HepG2 (cell line): ENCODE results near the gene GRIN2C. TPM values are rescaled to one million over a fixed set of nuclear protein-coding genes. Genes with fewer than 3 reads are reported as not detected.

Experiments used
- ATAC-seq: fragments of 200-7000 bp; cut with Tn5 transposase; 3 replicates; pipeline ENCODE4 v1.9.1; 2020; ENCODE audit warnings: mild to moderate bottlenecking, moderate library complexity
- BruUV-seq: library from RNA; stranded (reverse); fragments of 400-500 nt; replicated peaks from 2 replicates; lab custom pipeline; 2021; lab: Mats Ljungman, UMichigan
- CTCF ChIA-PET: fragments of 300-600 bp; formaldehyde crosslinking; extraction: SDS; loops from one replicate; lab custom pipeline; 2021; ENCODE audit warnings: low total read pairs, inconsistent platforms, low intra/inter-chr PET ratio; lab: Yijun Ruan, JAX
- POLR2A ChIA-PET: fragments of 350-600 bp; sonication (Branson Sonifier 250); formaldehyde crosslinking; loops from one replicate; lab custom pipeline; 2020; ENCODE audit warnings: antibody characterized with exemption, inconsistent platforms; lab: Yijun Ruan, JAX
- DNase-seq: peaks from one replicate; pipeline ENCODE4 v3.0.0-alpha.2; 2015; ENCODE audit warnings: low spot score
- FAIRE-seq: peaks from 3 replicates; lab custom pipeline; 2011; peaks lifted over from hg19 to GRCh38; lab: Jason Lieb, UNC
- H2AFZ ChIP-seq: one replicate; pipeline ENCODE4 v1.6.1; 2011; ENCODE audit warnings: low read length, inconsistent platforms
- H3K27ac ChIP-seq: fragments of 300-600 bp; 3 replicates; pipeline ENCODE4 v1.8.0; 2011; ENCODE audit warnings: mixed run types, mild to moderate bottlenecking, mixed read lengths, low read length, inconsistent platforms; ENCODE audit not compliant: insufficient read depth; ENCODE audit errors: extremely low read length
- H3K27me3 ChIP-seq, 2 experiments: fragments of 200-600 bp in 1 of 2; 2 replicates in 1 of 2; 3 replicates in 1 of 2; pipeline versions ENCODE4 v1.6.0 to v1.8.0; 2011; ENCODE audit warnings: low read length in 2 of 2, mild to moderate bottlenecking in 2 of 2, moderate library complexity in 2 of 2, inconsistent platforms in 1 of 2; ENCODE audit not compliant: insufficient read depth in 2 of 2, control insufficient read depth in 1 of 2
- H3K36me3 ChIP-seq, 2 experiments: fragments of 200-600 bp in 1 of 2; replicated peaks in 1 of 2; 2 replicates in 1 of 2; 3 replicates in 1 of 2; pipeline versions ENCODE4 v1.5.1 to v1.8.0; 2011; ENCODE audit warnings: low read length in 2 of 2, inconsistent platforms in 1 of 2; ENCODE audit not compliant: insufficient read depth in 2 of 2, control insufficient read depth in 1 of 2
- H3K4me1 ChIP-seq: 2 replicates; pipeline ENCODE4 v1.5.1; 2012; ENCODE audit warnings: low read length, inconsistent platforms; ENCODE audit not compliant: insufficient read depth
- H3K4me2 ChIP-seq: 2 replicates; pipeline ENCODE4 v1.6.0; 2011; ENCODE audit warnings: low read depth, low read length, inconsistent platforms
- H3K4me3 ChIP-seq, 3 experiments: fragments of 200-600 bp in 1 of 3; sonication (generic), shearing (Covaris generic) in 1 of 3; replicated peaks in 1 of 3; 2 replicates each; pipeline ENCODE4 v1.5.1; 2011 to 2016; ENCODE audit warnings: low read length in 3 of 3, inconsistent platforms in 2 of 3, low read depth in 2 of 3, mild to moderate bottlenecking in 2 of 3, control low read depth in 1 of 3, mixed read lengths in 1 of 3; ENCODE audit not compliant: insufficient read depth in 1 of 3
- H3K79me2 ChIP-seq: one replicate; pipeline ENCODE4 v1.6.1; 2011; ENCODE audit warnings: low read length, inconsistent platforms; ENCODE audit not compliant: insufficient read depth
- H3K9ac ChIP-seq: 2 replicates; pipeline ENCODE4 v1.6.0; 2011; ENCODE audit warnings: mild to moderate bottlenecking, low read depth, low read length, inconsistent platforms; ENCODE audit not compliant: insufficient read depth
- H3K9me3 ChIP-seq: 2 replicates; pipeline ENCODE4 v1.5.1; 2012; ENCODE audit warnings: mild to moderate bottlenecking, low read length
- H4K20me1 ChIP-seq: 2 replicates; pipeline ENCODE4 v1.6.0; 2011; ENCODE audit warnings: inconsistent platforms, mild to moderate bottlenecking, low read length, moderate library complexity; ENCODE audit not compliant: insufficient read depth
- ARNT ChIP-seq: fragments of 450-650 bp; IDR thresholded peaks from 2 replicates; pipeline ENCODE4 v1.6.1; 2017
- ZNF883 ChIP-seq: sonication (generic); formaldehyde crosslinking; IDR thresholded peaks from 2 replicates; pipeline ENCODE4 v1.5.1; 2020; ENCODE audit warnings: mild to moderate bottlenecking, missing genetic modification reagents; ENCODE audit errors: not compliant biosample characterization
- WGBS: methylation state at CpG from one replicate; pipeline ENCODE4 v1.1.6; 2017; ENCODE audit warnings: low lambda C conversion rate; 5-methylcytosine and 5-hydroxymethylcytosine counted together
- in situ Hi-C: cut with HindIII; loops from 2 replicates; pipeline ENCODE4 v1.10.0; 2017; ENCODE audit warnings: low pct_unique_long_range_greater_than_20kb; ENCODE audit not compliant: extremely low pct_ligation_motif_present
- intact Hi-C: fragments of 100-400 bp; cut with micrococcal nuclease; formaldehyde crosslinking; loops from one replicate; pipeline ENCODE4 v1.10.0; 2022; ENCODE audit not compliant: unreplicated experiment
- polyA plus RNA-seq, 8 experiments: library from polyadenylated mRNA; depleted of rRNA in 3 of 8; stranded (reverse) in 7 of 8; unstranded in 1 of 8; fragments of >200 nt; fragmentation: Illumina TruSeq in 4 of 8; extraction: Trizol in 4 of 8; gene quantifications; 2 replicates each; pipeline versions ENCODE4 v1.2.1 to v1.2.3, GENCODE V29; 2011 to 2016; ENCODE audit warnings: low read depth in 4 of 8, missing spikeins in 1 of 8, mixed read lengths in 1 of 8; ENCODE audit not compliant: insufficient read depth in 1 of 8
- total RNA-seq, 5 experiments: library from RNA; depleted of rRNA; stranded (reverse); fragments of >200 nt; fragmentation: Illumina TruSeq; extraction: Trizol; gene quantifications; 2 replicates each; pipeline ENCODE4 v1.2.3, GENCODE V29; 2016; ENCODE audit warnings: low read depth in 1 of 5
- TF ChIP-seq, protein P1 (sequence below), 2 experiments: sonication (generic) in 1 of 2; formaldehyde crosslinking in 1 of 2; IDR thresholded peaks; 2 replicates each; pipeline versions ENCODE4 v1.4.0 to v1.6.1; 2016 to 2020; ENCODE audit warnings: borderline replicate concordance in 1 of 2, low read depth in 1 of 2, mild to moderate bottlenecking in 1 of 2, missing genetic modification reagents in 1 of 2

Gene GRIN2C
- total and polyA plus RNA-seq, 2 of the 13 experiments (the other 11 are each of a cell fraction or from before 2014, with no cell fraction given) = 0.03 to 0.11 TPM

DNA sequence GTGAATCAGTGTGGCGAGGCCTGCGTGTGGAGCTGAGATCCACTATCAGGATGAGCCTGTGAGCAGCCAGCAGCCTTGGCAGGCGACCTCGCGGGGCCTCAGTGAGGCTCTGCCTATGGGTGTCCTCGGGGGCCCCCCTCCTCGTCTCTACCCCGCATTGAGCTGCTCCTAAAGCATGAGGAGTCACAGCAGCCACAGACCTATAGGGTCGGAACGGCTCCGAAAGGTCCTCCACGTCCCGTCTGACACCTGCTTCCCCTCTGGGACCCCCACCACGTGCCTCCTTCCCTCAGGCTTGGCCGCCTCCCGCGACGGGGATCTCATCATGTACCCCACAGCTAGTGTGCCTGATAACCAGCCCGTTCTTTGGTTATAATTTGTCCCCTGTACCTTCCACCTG, 28.8 kb downstream of the GRIN2C start:
- in situ Hi-C loops = no loop called here
- DNase-seq (no peak), ATAC-seq (no peak)
- Histone ChIP-seq H3K4me3 (no peak overlapping the region), H3K36me3 (peaks cover 0 to 2% of the 10 kb centered on the region in 2 experiments; a peak in 1 of 5 replicates), H2AFZ (no peak overlapping the region), H4K20me1 (no peaks in the 10 kb centered on the region), H3K27ac (no peak overlapping the region), H3K4me1 (peaks cover 15% of the 10 kb centered on the region)
- POLR2A ChIA-PET = no interaction called here
- TF ChIP-seq ZNF883 (CRISPR knock-in tag) (peak; percentile 12), ARNT (no peak)
- TF ChIP-seq, all 625 proteins: peak for 1
- CTCF ChIA-PET = no interaction called here
- Histone ChIP-seq H3K27me3 (no peaks in the 10 kb centered on the region), H3K9me3 (no peaks in the 10 kb centered on the region), H3K4me2 (no peak overlapping the region), H3K79me2 (no peaks in the 10 kb centered on the region), H3K9ac (no peak overlapping the region)
- no peak for FAIRE-seq
- BruUV-seq = no TSS peak
- intact Hi-C loops = no loop called here
- 94% methylated on average over 19 of the region's 19 CpGs for WGBS

DNA sequence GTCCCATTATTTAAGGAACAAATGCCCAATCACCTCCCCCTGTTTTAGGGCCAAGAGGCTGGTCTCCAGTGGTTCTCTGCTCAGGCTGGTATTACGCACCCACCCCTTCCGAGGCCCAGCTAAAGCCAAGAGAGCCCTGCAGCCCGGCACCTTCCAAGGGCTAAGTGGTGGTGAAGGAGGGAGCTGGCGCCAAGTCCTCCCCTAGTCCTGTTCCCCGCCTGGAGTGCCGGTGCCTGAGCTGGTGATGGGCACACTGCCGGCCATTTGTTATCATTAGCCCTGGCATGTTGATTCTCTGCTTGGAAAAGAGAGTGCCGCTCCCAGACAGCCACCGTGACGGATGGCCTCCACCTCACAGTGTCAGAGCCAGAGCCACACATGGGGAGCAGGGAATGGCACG, 31.9 kb downstream of the GRIN2C start:
- CTCF ChIA-PET = no interaction called here
- Histone ChIP-seq H3K36me3 (peaks cover 0 to 2% of the 10 kb centered on the region in 2 experiments; a peak in 1 of 5 replicates), H3K9ac (no peak overlapping the region), H2AFZ (no peak overlapping the region), H4K20me1 (no peaks in the 10 kb centered on the region), H3K4me1 (peaks cover 15% of the 10 kb centered on the region), H3K79me2 (no peaks in the 10 kb centered on the region), H3K9me3 (no peaks in the 10 kb centered on the region), H3K27me3 (no peaks in the 10 kb centered on the region), H3K4me2 (no peak overlapping the region), H3K4me3 (no peak overlapping the region), H3K27ac (no peak overlapping the region)
- TF ChIP-seq, protein P1, sequence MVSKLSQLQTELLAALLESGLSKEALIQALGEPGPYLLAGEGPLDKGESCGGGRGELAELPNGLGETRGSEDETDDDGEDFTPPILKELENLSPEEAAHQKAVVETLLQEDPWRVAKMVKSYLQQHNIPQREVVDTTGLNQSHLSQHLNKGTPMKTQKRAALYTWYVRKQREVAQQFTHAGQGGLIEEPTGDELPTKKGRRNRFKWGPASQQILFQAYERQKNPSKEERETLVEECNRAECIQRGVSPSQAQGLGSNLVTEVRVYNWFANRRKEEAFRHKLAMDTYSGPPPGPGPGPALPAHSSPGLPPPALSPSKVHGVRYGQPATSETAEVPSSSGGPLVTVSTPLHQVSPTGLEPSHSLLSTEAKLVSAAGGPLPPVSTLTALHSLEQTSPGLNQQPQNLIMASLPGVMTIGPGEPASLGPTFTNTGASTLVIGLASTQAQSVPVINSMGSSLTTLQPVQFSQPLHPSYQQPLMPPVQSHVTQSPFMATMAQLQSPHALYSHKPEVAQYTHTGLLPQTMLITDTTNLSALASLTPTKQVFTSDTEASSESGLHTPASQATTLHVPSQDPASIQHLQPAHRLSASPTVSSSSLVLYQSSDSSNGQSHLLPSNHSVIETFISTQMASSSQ (IDR thresholded peaks at IDR 0.05; ENCODE audit: low read depth) = no peak
- TF ChIP-seq, protein P1 (CRISPR knock-in tag; IDR thresholded peaks at IDR 0.05; ENCODE audit: borderline replicate concordance) = no peak
- BruUV-seq = no TSS peak
- WGBS = 100% methylated on average over 7 of the region's 11 CpGs
- FAIRE-seq = no peak
- ATAC-seq = no peak
- in situ Hi-C loops = no loop called here
- intact Hi-C loops = no loop called here
- POLR2A ChIA-PET = interaction anchor here (1.3 kb wide), 1 partner anchor 45 kb away, joined by 3 read pairs; the partner anchor contains the start of gene FDXR
- no peak for DNase-seq
